GM19438 (cell line): Measurements from ENCODE around the gene AFF1.
"Not testable (repeated sequence)": the region's sequence is repeated elsewhere in the genome, so short reads cannot be mapped to it uniquely, and the experiment has no call there.

Experiments used
- ATAC-seq: cut with Tn5 transposase; IDR thresholded peaks from one replicate; pipeline ENCODE4 v1.9.1; 2021; ENCODE audit warnings: low read depth; ENCODE audit not compliant: unreplicated experiment

Gene AFF1

GRCh38 chr4:87030755-87031441 lies 96.1 kb downstream of the AFF1 start:
- ATAC-seq, result no peak

DNA sequence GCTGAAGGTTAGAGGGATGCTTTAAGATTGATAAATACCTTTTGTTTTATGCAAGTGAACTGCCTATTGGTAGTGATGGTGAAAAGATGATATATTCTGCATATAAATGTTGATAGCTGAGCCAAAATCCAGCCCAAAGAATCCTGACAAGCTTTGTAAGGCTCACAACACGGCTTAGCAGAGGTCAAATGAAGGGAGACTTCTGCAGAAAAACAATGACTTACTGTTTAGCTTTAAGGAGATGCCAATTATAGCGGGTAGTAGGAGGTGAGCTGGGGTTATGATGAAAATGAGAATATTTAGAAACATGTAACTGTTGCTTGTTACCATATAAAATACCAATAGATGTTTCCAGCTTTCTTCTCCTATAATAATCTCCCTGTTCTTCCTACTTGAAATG lies 97.1 kb downstream of the AFF1 start:
- ATAC-seq, result no peak

DNA sequence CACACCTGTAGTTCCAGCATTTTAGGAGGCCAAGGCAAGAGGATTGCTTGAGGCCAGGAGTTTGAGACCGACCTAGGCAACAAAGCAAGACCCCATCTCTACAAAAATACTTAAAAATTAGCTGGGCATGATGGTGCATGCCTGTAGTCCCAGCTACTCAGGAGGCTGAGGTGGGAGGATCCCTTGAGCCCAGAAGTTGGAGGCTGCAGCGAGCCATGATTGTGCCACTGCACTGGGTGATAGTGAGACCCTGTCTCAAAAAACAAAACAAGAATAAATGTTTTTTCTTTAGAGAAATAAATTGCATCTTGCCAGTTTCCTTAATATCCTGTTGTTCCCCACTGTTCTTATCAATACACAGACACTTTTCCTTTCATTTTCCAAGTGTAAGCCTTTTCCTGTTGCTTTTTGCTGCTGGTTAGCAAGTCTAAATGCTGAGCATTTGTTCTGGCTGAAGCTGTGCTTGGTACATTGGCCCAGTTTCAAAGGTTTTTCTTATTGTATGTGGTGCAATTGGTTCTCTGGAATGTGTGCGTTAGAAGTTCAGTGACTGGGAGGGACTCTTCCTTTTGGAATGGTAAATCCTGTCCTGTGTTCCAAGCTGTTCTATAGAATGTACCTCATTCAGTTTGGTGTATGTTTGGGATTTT lies 98.2 kb downstream of the AFF1 start:
- ATAC-seq, result no peak

- no peak for ATAC-seq
Observed at GRCh38 chr4:87033902-87034301, 99.1 kb downstream of the AFF1 start.

- no peak for ATAC-seq
Observed at GRCh38 chr4:87034527-87034926, 99.7 kb downstream of the AFF1 start.

DNA sequence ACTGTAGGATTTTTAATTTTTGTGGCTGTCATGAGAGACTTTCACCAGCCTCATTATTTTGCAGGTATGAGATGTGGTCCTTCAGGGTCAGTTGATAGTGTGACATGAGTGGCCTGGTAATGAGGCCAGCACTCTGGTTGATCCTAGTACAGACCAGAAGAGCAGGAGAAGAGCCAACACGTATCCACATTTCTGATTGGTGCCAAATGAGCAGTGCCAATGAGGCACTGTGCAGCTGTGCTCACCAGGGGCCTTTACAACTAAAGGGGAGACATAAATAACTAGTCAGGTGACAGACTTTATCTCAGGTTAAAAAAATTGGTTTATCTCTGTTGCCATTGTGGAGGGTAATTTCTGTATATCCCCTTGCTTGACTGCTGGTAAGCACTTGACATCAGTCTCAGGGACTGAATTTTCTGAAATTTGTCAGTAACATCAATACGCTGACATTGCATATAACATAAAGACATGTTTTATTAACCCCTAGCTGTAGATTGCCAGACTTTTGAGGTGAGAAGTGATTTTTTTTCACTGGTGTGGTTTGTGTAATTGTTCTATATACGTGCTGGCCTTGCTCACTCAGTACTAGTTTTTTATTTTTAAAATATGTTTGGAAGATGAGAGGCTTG lies 101.2 kb downstream of the AFF1 start:
- ATAC-seq, result no peak

GRCh38 chr4:87036713-87037112 lies 101.9 kb downstream of the AFF1 start:
- no peak for ATAC-seq

DNA sequence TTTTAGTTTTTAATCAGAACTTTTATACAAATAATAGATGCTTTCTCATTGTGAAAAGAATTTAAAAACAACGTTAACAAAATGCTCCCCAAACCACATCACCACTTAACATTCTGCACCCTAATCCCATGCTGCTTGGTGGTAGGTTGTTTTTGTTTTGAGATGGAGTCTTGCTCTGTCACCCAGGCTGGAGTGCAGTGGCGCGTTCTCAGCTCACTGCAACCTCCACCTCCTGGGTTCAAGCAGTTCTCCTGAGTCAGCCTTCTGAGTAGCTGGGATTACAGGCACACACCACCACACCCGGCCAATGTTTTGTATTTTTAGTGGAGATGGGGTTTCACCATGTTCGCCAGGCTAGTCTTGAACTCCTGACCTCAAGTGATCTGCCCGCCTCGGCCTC lies 102.4 kb downstream of the AFF1 start:
- ATAC-seq, result not testable (repeated sequence)

DNA sequence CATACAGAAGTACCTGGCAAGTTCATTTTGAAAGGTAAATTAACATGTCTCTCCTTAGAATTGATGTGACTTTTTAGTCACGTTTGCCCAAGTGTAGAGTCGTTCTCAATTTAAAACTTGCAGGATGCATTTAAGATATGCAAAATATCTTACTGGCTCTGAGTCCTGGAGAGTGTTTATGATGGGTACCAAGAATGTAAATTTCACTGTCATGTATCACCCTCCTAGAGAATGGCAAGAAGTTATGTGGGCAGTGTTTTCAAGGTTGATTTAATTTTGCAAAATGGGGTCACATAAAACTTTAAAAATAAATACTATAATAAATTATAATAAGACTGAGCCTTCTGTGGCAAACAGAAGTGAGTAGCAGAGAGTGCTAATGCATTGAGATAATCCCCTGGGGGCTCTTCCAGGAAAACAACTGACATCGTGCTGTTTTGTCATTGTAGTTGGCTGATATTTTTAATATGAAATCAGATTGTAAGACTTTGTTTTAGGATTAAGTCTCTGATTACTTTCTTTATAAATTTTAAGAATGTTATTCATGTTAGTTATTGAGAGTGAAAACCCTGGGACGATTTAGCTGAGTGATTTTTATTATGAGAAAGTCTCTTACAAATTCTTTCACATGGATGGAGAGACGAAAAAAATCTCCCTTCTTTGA lies 103.0 kb downstream of the AFF1 start:
- no peak for ATAC-seq

- no peak for ATAC-seq
Observed at GRCh38 chr4:87038837-87039615, 104.2 kb downstream of the AFF1 start.

- no peak for ATAC-seq
Observed at GRCh38 chr4:87041141-87041540, 106.3 kb downstream of the AFF1 start.

GRCh38 chr4:87042221-87042620 lies 107.4 kb downstream of the AFF1 start:
- no peak for ATAC-seq

GRCh38 chr4:87042986-87043820 lies 108.4 kb downstream of the AFF1 start:
- peak; percentile 53 for ATAC-seq

DNA sequence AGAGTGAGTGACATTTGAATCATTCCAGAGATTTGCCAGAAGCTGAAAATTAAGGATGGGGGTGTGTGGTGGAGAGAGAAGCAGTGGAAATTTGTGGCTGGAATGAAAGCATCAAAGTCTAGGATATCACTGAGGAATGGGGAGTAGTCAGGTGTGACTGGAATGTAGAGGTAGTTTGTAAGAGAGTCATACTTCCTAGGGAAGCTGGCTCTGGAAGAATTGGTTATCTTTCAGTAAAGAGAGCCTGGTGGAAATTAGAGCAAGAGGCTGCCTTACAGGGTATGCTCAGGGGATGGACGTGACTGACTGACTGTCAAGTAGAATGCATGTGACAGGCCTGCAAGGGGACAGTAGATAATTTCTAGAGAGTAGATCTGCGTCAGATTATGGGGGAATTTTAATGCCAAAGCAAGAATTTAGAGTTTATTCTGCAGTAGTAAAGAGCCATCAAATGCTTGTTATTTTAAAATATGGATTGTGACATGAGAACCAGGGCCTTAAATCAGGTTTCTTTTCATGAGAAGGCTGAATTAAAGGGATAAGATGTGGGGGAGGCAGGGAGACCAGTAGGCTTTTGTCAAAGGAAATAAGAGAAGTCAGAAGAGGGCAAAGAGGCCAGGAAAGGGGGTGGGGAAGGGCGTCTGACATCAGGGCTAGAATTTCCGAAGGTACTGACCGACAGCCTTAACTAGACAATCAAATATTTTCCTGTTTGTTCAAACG lies 109.9 kb downstream of the AFF1 start:
- ATAC-seq, result no peak

DNA sequence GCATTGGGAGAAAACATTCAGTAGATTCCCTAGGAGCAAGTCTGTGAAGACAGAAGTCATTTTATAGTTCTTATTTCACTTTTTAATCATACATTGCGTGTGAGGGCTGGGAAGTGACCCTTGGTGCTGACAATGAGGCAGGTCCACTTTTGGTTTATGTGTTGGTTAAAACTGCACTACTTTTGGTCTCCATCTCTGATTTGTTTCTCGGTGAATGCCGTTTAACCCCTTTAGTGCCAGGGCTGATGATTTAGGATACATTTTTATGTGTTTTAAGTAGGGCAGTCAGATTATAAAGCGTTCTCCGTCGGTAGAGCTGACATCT lies 110.4 kb downstream of the AFF1 start:
- no peak for ATAC-seq

- no peak for ATAC-seq
Observed at GRCh38 chr4:87045659-87046058, 110.8 kb downstream of the AFF1 start.

- no peak for ATAC-seq
Observed at GRCh38 chr4:87046121-87046551, 111.3 kb downstream of the AFF1 start.

DNA sequence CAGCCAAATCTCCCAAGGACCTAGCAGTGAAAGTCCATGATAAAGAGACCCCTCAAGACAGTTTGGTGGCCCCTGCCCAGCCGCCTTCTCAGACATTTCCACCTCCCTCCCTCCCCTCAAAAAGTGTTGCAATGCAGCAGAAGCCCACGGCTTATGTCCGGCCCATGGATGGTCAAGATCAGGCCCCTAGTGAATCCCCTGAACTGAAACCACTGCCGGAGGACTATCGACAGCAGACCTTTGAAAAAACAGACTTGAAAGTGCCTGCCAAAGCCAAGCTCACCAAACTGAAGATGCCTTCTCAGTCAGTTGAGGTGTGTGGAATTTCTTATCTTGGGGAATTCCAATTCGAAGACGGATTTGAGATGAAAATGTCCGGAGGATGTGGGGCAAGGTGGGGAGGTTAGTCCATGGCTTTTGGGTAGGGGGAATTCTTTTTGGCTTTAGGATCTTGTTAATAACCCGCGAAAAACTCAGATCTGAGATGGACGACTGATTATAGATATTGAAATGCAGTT lies 112.5 kb downstream of the AFF1 start:
- no peak for ATAC-seq

DNA sequence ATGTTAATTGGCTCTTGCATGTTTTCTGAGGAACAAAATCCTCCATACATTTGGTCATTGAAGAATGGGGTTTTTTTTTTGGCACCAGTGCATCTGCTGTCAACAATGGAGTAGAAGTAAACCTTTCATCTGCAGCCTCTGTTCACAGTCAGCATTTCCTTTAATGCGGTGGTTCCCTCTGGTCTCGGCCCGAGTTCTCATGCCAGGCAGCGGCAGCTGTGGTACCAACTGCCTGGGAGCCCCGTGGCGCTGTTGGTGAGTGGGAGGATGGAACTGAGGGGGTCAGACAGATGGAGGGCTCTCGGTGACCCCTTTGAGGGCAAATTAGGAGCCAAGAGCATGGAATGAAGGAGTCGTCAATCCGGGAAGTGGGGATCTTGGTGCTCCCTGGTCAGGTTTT lies 114.7 kb downstream of the AFF1 start:
- ATAC-seq, result no peak
